ENCODE results near the gene MDFI.

MDFI gene

GRCh38 chr6:41674231-41675000 is 36.1 kb downstream of the MDFI start:
- no peak for DNase-seq

DNA sequence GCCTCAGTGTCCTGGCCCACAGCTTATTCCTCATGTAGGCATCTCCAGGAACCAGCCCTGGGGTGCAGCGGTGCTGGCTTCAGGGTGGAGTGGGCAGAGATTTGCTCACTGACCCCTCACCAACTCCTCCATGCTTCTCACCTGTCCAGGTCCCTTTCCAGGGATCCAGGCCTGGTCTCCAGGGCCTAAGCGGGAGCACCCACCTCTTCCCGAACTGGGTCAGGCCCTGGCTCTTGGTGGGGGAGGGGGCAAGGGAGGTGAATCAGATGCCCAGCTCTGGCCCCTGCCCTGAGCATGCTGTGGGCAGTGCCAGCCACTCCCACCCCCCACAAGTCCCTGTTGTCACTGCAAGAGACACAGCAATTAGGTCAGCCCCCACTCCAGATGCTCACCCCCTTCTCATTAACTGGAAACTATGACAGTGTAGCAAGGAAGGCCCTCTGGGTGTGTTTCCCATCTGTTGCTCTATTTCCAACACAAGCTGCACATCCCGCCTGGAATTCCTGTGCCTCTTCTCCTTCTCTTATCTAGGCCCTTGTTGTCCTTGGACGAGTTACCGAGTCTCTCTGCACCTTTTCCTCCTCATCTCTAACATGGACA is 37.0 kb downstream of the MDFI start:
- no peak for DNase-seq

GRCh38 chr6:41675992-41676391 is 37.7 kb downstream of the MDFI start:
- no peak for DNase-seq

- DNase-seq: no peak
Observed at GRCh38 chr6:41676431-41676830, 38.2 kb downstream of the MDFI start.

GRCh38 chr6:41677124-41677921 is 39.1 kb downstream of the MDFI start:
- no peak for DNase-seq

GRCh38 chr6:41678511-41679084 is 40.3 kb downstream of the MDFI start:
- no peak for DNase-seq

GRCh38 chr6:41679696-41680095 is 41.4 kb downstream of the MDFI start:
- DNase-seq: no peak

DNA sequence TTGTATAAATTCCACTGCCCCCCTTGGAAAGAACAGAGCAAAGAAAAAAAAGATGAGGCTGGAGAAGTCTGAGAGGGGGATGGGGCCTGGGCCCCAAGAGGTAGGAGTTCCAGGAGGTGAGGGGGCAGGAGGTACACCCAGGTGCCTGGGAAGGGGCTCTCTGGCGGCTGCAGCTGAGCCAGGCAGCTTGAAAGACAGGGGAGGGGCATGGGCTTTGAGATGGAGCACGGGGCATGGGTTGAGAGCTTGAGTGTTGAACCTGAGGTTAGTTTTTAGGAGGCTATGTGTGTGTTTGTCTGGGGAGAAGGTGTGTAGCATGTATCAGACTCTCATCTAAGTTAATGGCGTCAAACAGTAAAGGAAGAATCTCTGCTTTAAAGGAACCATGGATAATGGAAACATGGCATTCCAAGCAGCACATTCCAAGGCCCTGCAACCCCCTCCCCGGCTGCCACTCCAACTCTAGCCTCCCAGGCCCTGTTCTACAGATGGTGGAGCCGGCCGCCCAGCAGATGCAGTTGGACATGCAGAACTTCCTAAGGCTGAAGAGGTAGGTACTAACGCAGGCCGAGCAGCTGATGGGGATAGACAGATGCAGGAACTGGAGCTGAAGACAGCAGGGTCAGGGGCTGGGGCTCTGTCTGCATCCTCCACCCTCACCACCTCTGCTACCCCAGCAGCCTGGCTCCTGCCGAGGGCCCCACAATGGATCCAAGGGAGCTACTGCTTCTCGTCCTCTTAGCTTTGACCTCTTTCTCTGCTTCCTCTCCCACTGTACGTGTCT is 42.1 kb downstream of the MDFI start:
- no peak for DNase-seq

- peak; percentile 93 for DNase-seq
Observed at GRCh38 chr6:41682056-41682477, 43.8 kb downstream of the MDFI start.

DNA sequence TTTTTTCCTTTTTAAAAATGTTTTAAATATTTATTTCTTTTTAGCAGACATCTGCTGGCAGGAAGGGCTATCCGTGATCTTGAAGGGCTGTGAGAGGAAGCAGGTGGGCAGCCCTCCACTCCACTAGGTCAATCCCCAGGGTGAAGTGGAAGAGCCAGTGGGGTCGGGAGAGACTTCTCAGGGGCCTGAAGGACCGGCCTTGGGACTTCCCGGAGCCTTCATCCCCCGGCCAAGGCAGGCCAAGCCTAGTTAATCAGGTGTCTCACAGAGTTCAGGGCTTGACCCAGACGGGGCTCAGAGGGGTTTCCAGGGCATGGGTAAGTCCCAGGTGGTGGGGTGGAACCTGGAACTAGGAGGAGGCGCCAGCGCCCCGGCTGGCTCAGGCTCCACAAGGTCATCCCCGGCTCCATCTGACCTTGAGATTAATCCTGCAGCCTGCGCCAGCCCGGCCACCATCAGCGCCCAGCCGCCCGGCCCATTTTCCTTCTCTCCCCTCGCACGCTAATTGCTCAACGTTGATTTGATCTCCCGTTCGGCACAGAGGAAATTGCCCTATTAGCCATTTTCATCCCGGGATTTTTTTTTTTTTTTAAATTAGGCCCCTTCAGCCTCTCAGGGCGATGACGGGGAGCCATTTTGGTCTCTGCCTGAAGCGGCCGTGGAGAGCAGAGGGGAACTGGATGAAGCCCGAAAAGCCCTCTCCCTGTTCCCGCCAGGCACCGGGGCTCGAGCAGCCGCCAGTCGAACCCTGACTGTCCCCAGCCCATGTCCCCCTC is 44.4 kb downstream of the MDFI start:
- DNase-seq: no peak

DNA sequence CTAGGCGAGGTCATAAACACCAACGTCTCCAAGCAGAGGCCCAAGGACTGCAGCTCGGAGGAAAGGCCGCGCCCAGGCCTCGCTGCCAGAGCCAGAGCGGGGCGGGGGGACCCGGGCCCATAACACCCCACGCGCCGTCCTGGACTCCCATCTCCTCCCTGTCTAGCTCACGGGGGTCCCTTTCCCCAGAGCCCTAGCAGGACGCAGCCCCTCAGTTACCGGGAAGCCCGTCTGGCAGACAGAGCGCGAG is 44.9 kb downstream of the MDFI start:
- DNase-seq: no peak

DNA sequence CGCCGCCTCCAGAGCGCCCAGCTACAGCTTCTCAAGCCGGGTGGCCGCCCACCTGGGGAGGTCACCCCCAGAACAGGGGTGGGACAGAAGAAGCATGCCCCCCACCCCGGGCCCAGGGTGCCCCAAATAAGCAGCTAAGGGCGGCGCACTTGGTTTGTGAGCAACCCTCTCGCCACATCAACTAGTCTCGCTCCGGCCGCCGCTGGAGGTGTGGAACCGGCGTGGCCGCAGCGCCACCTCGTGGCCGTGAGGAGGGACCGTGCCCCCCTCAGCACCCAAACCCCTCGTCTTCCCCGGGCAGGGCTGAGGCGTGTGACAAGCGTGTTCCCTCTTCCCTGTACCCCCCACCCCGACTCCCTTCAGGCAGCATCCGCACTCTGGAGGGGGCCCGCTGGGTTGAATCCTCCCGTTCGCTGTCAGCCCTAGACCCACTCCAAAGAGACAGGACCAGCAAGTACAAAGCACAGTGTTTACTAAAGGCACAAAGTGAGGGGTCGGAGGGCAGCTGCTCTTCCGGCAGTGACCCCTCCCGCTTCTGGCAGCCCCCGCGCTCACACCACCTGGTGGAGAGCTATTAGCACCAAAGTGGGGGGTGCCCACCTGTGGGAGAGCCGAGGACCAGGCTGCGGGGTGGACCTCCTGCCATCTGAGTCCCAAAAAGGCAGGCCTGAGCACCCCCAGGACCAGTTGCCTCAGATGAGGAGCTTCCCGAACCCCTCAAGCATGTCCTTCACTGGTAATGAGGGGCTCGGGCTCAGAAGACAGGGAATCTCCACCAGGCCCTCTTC is 45.4 kb downstream of the MDFI start:
- peak; percentile 81 for DNase-seq

GRCh38 chr6:41684311-41685180 is 46.3 kb downstream of the MDFI start:
- DNase-seq: no peak

GRCh38 chr6:41685641-41686380 is 47.5 kb downstream of the MDFI start:
- DNase-seq: no peak

DNA sequence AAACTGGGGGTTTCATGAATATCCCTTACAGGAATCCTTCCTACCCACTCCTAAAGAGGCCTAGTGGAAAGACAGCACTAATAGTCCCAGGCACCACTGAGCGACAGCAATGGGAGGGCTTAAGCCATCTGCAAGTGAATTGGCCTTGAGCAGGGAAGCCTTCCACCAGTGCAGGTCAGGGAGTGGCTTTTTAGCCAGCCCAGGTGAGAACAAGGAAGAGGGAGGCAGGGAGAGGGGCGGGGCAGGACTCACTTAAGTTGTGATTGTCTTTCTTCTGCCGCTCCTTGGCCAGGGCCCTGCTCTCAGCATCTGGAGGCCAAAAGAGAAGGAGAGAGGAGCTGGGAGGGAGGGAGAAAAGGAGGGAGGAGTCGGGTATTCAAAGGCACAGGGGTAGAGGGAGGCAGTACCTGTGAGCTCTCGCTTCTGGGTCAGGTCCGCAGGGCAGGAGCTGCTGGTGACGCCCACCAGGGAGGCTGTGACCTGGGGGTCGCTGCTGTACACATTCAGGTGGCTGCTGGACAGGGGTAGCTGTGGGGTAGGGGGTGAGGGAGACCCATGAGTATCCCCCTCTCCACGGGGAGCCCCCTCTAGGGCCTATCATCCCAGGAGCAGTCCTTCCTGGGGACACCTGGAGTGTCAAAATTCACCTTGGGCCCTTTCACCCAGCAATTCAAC is 49.4 kb downstream of the MDFI start:
- DNase-seq: no peak

- DNase-seq: no peak
Observed at GRCh38 chr6:41688256-41688965, 50.1 kb downstream of the MDFI start.

DNA sequence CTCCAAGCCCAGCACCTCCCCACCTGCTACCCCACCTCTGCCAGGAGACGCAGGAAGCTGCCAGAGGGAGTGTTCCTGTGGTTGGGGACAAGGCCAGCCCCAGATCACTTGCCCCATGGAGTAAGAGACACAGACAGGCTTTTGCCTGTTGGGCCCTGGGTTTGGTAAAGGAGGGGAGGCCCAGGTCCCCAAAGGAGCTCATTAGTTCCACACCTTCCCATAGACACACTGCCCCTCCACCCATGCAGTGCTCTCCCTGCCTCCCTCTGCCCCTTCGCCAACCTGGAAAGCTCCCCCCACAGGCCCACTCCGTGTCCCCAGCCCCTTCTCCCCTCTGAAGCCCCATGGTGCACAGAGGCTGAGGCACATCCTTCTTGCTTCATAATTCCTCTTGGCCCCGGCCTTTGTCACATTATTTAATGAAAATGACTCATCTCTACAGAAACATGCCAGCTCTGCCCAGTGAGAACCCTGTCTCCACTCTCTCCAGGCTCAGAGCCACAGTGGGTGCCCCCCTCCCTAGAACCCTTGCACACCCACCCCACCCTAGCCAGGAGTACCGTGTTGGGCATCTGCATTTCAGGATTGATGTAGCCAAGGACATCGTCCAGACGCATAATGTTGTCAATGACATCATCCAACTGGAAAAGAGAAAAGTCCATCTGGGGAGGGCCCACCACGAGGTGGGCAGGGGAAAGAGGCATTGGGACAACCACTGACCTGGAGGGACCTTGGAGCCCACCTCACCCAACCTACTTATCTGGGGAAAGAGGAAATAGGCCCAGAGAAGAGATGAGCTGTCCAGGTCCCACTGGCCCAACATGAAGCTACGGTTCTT is 51.1 kb downstream of the MDFI start:
- DNase-seq: no peak

Data from NCI-H510A treated with DMSO at 0.1 percent for 48 hours (cell line).